CD4-positive, alpha-beta T cell treated with Interleukin-1 beta for 1 hour (primary cell): Measurements from ENCODE around the gene ANKRD62.
"Not testable (repeated sequence)": the region's sequence is repeated elsewhere in the genome, so short reads cannot be mapped to it uniquely, and the experiment has no call there.

Experiments used
- DNase-seq, 2 donors: peaks; one replicate each; pipeline ENCODE4 v3.0.0-alpha.2; 2020 to 2022

Gene ANKRD62

GRCh38 chr18:12066910-12067511, 26.6 kb upstream of the ANKRD62 start:
- no peak for DNase-seq

- DNase-seq, result no peak
Observed at GRCh38 chr18:12067671-12068070, 26.0 kb upstream of the ANKRD62 start.

GRCh38 chr18:12068316-12068949, 25.2 kb upstream of the ANKRD62 start:
- DNase-seq, result not testable (repeated sequence)

DNA sequence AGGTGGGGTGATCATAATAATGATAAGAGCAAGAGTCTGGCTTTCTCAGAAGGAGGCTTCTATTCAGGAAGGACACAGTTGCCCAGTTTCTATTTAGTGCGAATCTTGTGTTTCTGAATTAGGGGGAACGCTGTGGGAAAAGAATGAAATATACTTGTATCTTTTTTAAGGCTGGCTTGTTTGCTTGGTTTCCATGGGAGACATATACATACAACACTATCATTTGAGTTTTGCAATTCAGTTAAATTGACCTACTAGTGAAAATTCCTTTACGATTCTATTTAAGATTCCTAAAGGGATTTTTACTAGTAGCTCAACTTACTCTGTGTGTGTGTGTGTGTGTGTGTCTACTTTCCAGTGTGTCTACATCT, 24.7 kb upstream of the ANKRD62 start:
- DNase-seq, result no peak

DNA sequence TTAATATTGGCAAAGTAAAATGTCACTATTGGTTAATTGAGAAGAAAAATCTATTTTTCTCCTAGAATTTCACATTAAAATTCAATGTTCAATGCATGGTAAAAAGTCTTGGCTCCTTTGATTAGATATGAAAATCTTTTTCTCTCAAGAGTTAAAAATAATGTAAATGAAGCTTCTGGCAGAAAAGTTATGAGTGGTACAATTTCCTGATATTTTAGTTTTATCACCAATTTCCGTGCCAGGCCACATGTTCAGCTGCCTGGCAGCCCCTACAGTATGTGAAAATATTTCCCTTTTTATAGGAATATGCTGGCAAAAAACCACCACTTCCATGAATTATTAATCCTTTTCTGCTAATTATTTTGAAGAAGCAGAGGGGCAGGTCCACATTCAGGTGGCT, 22.6 kb upstream of the ANKRD62 start:
- DNase-seq, result not testable (repeated sequence)

DNA sequence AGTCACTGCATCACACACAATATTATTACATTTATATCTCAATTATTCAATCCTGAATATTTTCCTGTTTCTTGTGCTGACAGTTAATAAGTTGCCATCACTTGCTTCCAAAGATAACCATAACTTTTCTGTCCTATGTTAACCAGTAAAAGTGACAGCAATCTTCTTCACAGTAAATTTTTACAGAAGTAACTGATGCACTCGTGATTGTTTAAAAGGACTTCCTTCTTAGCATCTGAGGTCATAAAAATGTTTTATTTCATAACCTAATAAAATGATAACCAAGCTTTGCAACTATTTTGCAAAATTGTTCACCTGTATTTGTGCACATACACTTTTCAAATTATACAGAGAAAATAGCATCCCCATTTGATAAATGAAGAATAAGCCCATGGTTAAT, 20.6 kb upstream of the ANKRD62 start:
- no peak for DNase-seq

DNA sequence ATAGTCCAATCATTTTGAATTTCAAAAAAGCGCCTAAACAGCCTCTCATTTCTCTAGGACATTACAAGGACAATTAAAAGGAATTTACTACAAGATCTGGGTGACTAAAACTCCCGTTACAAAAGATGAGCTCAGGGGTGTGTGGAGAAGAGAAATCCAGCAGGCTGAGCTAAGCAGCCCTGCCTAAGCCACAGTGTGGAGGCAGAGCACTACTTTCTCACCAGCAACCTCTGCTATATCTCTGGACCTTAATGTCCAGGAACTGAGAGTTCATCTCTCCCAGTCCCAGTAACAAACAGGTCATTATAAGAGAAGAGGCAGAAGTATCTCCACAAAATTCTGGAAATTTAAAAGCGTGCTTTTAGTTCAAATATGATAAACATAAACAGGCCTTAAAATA, 18.9 kb upstream of the ANKRD62 start:
- no peak for DNase-seq

DNA sequence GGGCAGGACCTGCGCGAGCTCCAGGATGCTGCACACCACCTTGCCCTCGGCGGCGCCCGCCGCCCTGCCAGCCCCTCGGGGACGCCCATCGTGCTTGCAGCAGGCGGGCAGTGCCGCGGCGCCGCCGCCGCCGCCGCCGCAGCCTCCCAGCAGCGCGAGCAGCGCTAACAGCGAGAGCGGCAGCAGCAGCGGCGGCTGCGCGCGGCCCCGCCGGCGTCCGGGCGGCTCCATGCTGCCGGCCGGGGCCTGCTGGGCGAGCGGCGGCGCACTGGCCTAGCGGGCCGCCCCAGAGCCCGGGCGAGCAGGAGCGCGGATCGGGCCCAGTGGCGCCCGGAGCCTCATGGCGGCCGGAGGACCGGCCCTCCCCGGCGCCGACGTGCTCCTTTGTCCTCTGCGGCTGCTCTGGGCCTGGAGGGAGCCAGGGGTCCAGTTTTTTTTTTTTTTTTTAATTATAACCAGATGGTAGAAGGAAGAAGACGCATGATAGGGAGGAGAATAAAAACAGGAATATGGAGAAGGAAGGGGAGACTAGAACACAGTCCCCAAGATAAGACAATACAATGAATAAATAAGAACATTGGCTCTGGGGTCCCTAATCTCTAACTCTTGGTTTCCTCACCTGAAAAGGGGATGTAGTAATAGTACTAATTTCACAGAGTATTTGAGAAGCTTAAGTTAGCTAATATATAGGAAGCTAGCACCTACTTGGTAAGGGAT, 17.1 kb upstream of the ANKRD62 start:
- no peak for DNase-seq

- DNase-seq, result not testable (repeated sequence)
Observed at GRCh38 chr18:12077994-12078393, 15.6 kb upstream of the ANKRD62 start.

GRCh38 chr18:12079491-12080237, 14.0 kb upstream of the ANKRD62 start:
- no peak for DNase-seq

DNA sequence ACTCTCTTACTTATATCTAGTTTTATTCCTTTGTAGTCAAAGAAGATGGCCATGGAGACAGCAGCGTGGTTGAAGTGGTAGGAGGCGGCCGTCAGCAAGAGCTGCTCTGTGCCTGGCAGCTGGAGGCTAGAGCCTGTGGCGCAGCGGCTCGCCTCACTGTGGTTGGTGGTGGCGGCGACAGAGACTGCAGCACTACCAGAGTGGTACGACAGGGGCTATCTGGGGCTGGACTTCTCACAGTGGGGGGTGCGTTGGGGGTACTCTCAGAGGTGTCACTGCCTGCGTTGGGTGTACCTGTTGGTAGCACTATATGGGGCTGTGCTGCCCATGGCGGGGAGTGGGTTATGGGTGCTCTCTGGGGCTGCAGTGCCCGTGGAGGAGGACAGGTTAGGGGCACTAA, 8.5 kb upstream of the ANKRD62 start:
- DNase-seq, result no peak

DNA sequence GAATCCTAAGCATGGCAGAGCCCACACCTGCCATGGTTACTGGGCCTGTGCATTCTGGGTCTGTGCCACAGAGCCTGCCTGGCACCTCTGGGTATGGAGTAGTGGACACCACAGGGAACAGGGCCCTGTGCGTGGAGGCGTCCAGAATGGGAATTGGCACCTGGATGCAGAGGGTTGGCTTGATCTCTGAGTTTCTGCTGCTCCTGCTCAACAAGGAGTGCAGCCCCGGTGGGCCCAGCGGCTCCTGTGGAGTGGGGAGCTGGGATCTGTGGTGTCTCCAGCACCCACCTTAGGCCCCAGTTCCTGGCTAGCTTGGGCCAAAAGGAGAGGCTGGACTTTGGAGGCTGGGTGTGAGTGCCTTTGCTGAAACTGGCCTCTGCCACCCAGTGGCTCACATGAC, 7.9 kb upstream of the ANKRD62 start:
- no peak for DNase-seq

GRCh38 chr18:12086249-12086648, 7.4 kb upstream of the ANKRD62 start:
- DNase-seq, result no peak

DNA sequence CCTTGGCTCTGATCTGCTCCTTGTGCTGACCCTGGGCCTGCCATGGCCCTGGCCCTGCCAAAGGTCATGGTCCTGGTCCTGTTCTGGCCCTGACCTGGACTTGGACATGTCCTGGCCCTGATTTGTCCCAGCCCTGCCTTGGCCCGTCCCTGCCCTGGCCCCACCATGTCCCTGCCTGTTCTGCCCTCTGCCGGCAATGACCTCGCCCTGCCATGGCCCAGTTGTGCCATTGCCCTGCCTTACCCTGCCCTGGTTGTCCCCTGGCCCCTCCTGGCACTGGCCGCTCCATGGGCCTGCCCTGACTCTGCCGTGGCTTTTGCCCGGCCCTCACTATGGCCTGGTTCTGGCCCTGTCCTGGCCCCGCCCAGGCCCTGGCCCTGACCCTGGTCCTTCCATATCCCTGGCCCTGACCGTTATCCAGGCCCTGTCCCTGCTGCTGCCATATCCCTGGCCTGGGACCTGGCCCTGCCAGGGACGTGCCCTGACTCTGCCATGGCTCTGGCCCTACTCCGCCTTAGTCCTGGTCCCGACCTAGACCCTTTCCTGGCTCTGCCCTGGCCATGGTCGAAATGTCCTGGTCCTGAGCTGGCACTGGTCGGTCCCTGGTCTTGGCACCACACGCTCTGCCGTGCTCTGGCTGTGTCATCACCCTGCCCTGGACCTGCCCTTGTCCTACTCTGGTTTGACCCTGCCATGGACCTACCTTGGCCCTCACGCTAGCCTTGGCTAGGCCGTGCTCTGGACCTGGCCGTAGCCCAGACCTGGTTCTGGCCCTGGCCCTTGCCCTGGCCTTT, 6.8 kb upstream of the ANKRD62 start:
- DNase-seq, result no peak

DNA sequence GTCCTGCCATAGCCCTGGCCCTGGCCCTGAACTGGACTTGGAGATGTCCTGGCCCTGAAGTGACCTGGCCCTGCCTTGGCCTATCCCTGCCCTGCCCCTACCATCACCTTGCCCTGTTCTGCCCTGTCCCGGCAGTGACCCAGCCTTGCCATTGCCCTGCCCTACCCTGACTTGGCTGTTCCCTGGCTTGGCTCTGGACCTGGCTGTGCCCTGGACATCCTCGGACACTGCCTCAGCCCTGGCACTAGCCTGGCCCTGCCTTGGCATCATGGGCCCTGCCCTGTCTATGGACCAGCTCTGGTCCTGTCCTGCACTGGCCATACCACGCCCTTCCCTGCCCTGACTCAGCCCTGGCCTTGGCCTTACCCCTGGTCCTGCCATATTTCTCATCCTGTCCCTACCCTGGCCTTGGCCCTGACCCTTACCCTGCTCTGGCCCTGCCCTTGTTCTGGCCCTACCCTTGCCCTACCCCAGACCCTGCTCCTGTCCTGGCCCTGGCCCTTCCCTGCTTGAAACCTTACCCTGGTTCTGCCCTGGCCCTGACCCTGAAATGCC, 6.1 kb upstream of the ANKRD62 start:
- DNase-seq, result no peak

DNA sequence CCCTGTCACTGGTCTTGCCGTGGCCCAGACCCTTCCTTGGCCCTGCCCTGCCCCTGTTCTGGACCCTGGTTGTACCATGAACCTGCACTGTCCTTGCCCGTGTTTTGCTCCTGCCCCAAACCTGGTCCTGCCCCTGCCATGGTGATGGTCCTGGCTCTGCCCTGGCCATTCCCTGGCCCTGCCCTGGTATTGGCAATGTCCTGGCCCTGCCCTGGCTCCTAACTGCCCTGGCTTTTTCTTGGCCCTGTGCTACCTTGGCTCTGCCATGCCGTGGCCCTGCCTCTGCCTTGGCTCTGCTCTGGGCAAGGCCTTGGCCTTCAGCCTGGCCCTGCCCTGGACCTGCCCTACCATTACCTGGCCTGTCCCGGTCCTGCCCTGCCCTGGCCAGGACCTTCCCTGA, 5.5 kb upstream of the ANKRD62 start:
- no peak for DNase-seq

GRCh38 chr18:12088731-12089375, 4.8 kb upstream of the ANKRD62 start:
- DNase-seq, result no peak

DNA sequence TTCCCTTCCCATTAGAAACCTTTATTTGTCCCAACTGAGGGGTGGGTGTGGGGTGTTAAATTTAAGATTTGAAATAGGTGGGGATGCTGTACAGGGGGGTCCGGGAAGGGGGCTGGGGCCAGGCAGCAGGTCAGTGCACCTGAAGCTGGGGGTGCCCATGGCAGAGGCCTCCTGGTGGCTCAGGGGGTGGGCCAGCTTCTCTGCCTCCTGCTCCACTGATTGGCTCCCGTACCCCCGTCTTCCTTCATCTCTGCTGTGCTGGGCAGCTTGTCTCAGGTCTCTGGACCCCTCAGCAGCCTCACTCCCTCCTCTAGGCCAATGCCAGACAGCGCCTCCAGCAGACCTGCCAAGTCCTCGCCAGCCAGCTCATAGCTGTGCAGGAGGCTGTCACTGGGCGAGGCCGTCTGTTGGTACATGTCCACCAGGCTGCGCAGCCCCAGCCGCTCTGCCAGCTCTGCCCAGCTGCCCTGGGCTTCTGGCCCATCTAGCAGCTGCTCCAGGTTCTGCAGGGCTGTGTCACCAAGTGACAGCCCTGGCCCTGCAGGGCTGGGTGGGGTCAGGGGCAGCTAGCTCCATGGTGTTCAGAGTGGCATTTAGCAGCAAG, 2.0 kb upstream of the ANKRD62 start:
- DNase-seq, result no peak

DNA sequence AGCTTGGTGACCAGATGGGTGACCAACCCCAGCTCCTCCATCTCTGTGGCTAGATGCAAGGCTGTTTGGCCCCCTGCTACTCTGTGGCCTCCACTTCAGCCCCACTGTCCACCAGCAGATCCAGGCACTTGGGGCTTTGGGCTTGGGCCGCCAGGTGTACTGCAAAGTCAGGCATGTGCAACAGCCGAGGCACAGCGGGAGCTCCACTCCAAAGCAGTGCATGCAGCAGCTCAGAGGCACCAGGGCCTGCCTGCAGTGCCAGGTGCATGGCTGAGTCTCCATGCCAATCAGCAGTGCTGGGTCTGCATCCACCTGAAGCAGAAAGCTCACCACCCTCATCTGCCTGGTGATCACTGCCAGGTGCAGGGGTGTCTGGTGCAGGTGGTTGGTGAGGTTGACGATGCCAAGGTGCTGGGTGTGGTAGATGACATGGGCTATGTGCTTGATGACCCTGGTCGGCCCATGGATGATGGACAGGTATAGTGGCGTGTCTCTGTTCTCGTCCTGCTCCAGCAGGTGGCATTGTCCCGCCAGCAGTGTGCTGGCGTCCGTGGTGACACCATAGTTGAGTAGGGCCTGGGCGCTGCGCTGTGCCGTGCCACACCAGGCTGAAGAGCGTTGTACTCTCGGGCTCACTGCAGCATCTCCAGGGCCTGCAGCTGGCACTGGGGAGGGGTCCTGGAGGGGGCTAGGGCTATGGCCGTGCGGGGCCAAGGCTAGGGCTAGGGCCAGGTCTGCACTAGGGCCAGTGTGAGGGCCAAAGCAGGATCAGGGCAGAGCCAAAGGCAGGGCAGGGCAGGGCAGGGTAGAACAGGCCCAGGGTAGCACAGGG, 1.0 kb upstream of the ANKRD62 start:
- DNase-seq, result no peak

DNA sequence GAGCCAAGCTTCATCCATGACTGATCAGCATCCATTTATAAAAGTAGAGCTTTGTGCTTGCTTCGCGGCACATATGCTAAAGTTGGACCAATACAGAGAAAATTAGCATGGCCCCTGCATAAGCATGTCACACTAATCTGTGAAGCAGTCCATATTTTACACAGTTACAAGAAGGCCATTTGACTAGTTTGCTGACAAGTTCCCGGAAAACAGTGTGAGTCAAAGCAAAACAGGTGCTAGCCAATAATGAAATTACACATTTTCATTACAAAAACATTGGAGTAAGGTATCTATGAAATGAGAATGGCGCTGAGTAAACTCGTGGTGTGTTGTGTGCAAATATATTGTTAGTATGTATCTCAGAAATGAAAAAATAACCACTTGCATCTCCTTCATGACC, 4.7 kb downstream of the ANKRD62 start:
- no peak for DNase-seq

- no peak for DNase-seq
Observed at GRCh38 chr18:12099160-12099559, 5.5 kb downstream of the ANKRD62 start.
